Stimulated activated naive CD8-positive, alpha-beta T cell treated with anti-CD3 and anti-CD28 coated beads, Interleukin-15, Interleukin-2, amounts not matched to agents 100 U/mL and 50 U/mL, for 24 hours (primary cell): Measurements from ENCODE around the gene HOXC11.

Experiments used
- ATAC-seq: fragments of 150-1000 bp; cut with Tn5 transposase; one replicate; pipeline ENCODE4 v1.10.0; 2021
- DNase-seq: peaks from one replicate; pipeline ENCODE4 v3.0.0; 2021

The HOXC11 gene

DNA sequence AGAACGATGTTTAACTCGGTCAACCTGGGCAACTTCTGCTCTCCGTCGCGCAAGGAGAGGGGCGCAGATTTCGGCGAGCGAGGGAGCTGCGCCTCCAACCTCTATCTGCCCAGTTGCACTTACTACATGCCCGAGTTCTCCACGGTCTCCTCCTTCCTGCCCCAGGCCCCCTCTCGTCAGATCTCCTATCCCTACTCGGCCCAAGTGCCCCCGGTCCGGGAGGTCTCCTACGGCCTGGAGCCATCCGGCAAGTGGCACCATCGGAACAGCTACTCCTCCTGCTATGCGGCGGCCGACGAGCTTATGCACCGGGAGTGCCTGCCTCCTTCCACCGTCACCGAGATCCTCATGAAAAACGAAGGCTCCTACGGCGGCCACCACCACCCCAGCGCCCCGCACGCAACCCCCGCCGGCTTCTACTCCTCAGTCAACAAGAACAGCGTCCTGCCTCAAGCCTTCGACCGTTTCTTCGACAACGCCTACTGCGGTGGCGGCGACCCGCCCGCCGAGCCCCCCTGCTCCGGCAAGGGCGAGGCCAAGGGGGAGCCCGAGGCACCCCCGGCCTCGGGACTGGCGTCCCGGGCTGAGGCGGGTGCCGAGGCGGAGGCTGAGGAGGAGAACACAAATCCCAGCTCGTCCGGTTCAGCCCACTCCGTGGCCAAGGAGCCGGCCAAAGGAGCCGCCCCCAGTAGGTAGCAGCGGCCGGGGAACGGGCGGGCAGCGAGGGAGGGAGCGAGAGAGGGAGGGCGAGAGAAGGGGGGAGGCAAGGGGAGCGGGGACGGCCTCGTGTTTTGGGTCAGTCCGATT is 513 bp downstream of the HOXC11 start:
- DNase-seq (no peak), ATAC-seq (no peak)

- DNase-seq: no peak
- no peak for ATAC-seq
Observed at GRCh38 chr12:53974084-53975063, 1.4 kb downstream of the HOXC11 start, which contains the start of gene HOTAIR. Gene HOTAIR (minus strand): TSS chr12:53974954.

GRCh38 chr12:53975064-53975471 is 2.1 kb downstream of the HOXC11 start:
- ATAC-seq: no peak

DNA sequence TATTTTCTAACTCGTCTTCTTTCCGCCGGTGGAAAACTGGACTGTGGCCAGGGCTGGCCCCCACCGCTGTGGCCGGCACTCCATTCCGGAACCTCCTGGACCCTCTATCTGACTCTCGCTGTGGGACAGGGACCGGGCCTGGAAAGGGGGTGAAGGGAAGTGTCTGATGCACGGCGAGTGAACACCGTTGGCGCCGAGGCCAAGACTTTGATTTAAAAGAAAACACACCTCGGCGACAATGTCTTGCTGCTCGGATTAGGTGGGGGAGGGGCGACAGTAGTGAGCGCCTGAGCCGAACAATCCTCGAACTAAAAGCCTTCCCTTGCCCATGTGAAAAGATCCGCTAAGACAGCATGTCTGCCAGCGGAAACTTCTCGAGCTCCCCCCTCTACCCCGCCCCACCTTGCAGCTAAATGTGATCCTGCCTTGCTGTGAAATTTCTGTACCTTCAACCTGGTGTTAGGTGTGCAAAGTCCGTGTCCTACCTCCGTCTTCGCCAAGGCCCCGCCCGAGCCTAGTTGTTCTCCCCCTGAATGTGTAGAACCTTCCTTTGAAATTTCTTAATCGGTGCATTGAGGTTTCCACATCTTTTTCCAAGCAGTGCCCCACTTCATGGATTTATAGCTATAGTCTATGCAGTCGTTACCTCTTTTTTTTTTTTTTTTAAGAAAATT is 2.7 kb downstream of the HOXC11 start:
- no peak for DNase-seq
- no peak for ATAC-seq

More at GRCh38 chr12:53975064-53975471, 2.1 kb downstream of the HOXC11 start:
- DNase-seq: no peak

DNA sequence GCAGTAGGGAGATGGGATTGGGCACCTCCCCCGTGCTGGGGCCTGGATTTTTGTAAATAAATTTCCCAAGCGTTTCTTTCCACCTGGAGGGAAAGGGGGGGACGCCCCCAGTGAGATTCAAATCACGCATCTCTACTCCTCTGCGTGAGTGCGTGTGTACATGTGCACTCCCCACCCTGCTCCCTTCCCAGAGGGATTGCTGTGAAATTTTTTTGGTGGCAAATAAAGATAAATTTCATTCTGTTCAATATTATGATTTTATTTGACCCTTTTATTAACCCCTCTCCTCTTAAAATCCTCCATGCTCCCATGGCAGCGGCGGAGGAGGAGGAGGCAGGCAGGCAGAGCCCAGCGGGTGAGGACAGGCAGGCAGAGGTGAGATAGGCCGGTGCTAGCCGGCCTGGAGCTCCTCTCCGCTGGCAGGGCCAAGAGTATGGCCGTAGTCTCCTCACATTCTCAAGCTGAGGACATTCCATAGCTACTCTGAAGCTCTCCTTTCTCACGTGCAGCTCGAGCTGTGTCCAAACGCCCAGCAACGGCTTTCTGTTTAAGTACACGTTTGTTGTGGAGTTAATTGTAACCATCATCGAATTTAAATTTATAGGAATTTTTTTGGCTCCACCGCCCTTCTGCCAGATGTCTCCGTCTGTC is 3.4 kb downstream of the HOXC11 start:
- DNase-seq (no peak), ATAC-seq (no peak)

GRCh38 chr12:53976823-53977595 is 4.1 kb downstream of the HOXC11 start:
- DNase-seq (no peak), ATAC-seq (no peak)

- no peak for DNase-seq
- no peak for ATAC-seq
Observed at GRCh38 chr12:53977596-53978445, 4.9 kb downstream of the HOXC11 start.

DNA sequence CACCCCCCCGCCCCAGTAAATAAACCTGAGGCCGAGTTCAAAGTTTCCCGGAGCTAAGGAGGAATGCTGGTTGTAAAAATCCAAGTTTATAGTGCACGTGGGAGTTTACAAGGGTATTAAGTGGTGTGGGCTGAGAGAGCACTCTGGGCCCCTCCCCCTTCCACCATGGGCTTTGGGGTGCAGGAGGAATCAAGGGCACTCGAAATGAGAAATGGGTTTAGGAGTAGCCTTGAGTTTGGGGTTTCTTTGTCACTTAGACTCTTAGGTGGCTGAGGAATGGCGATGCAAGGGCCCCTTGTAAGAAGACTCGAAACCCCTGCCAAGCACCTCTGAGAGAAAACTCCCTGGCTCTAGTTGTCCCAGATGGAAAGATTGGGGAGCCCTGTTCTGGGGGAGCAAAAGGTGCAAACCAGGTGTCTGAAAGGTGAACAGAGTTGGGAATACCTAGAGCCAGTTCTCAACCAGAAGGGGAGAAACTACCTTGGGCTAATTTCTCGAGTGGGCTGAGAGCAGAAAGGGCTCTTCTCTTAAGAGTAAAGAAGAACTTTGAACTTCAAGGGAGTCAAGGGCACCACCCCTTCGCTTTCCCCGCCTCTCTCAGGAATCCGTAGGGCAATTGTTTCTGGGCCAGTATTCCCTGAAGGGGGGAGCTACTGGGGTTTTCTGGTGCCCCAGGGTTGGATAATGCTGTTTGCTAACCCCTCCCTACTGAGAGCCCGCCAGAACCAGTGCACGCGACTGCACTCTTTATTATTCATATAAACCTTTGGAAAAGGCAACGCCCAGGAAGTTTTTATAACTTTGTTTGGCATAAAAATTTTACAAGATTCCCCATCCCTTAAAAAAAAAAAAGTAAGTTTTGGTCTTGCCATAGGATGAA is 5.8 kb downstream of the HOXC11 start:
- no peak for DNase-seq

GRCh38 chr12:53980104-53980801 is 7.3 kb downstream of the HOXC11 start:
- DNase-seq: no peak
- no peak for ATAC-seq

More for the DNA sequence above, 5.8 kb downstream of the HOXC11 start:
- ATAC-seq: no peak

DNA sequence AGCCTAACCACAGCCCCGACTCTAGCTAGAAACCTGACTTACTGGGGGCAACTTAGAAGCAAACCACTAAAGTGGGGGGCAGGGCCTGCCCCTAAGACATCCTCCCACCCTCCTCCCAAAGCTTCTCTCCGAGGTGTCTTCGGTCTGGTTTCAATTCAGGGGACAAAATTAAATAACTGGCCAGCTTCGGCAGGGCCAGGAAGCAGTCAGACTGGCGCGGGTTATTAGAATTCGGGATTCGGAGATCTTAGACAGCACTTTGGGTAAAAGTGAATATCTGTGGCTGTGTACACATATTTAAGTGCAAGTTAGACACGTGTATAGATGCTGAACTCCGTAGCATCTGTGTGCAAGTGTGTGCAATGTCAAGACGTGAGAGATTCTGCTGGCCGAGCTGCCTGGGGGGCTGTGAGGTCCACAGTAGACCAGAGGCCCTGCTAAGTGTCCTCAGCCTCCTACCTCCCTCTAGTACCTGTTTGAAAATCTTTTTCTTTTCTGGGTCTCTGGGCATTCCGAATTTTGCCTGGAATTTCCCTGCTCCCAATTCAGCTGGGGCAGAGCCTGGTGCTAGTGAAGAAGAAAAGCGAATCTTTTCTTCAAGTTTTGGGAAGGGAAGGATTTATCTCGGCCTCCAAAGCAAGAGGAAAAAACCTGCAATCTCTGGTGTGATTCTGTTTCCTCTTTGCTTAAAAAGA is 8.0 kb downstream of the HOXC11 start:
- no peak for DNase-seq
- ATAC-seq: no peak

DNA sequence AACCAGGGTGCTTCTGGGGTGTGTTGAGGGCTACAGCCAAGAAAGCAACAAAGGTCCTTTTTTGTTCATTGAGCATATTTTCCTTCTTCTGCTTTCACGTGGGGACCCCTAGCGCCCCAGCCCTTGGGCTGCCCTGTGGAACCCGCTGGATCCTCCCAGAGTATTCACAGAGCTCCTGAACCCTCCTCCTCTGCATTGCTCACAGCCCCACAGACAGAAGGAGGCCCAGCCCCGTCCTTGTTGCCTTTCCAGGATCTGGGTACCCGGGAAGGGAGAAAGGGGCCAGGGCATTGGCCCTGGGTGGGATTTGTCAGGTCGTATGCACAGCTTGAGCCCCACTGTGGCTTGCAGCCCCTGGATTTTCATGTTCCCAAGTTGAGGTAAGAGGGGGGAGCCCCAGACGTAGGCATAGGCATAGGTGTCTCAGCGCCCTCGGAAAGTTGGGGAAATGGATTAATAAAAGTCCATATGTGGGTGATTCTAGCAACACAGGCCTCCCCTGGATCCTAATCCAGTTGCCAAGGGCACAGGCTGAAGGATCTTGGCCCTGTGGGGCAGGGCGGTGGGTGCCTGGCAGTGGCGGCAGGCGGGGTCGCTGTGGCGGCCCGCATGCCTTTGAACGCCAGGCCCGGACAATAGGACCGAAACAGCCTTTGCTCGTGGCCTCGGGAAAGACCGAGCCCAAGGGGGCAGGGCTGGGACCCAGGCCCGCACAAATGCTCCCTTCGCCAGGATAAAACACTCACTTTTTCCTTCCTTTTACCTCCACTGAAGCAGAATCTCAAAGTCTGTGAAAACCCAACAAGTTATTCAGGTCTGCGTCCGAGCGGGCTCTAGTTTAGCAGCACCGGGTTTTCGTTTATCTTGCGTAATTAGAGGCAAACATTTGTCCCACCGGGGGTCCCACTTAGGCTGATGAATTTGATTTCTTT is 9.0 kb downstream of the HOXC11 start:
- no peak for ATAC-seq
- no peak for DNase-seq

GRCh38 chr12:53982648-53983567 is 10.0 kb downstream of the HOXC11 start:
- no peak for ATAC-seq

DNA sequence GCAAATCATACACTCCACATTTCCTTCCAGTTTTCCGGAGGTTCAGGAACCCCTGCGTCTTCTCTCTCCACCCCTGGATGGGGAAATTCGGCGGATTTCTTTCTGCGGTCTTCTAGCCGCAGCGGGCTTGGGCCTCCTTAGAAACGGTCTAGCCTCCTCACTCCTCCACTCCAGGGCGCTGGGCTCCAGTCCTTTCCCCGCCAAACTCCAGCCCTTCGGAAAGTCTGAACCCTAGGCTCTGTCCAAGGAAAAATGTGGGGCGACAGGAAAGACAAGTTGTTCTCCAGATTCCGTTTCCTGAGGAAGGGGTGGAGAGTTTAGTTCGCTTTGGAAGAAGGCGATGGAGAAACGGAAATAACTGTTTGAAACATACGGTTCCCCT is 10.6 kb downstream of the HOXC11 start:
- DNase-seq (no peak), ATAC-seq (no peak)

More at GRCh38 chr12:53982648-53983567, 10.0 kb downstream of the HOXC11 start:
- DNase-seq: no peak

DNA sequence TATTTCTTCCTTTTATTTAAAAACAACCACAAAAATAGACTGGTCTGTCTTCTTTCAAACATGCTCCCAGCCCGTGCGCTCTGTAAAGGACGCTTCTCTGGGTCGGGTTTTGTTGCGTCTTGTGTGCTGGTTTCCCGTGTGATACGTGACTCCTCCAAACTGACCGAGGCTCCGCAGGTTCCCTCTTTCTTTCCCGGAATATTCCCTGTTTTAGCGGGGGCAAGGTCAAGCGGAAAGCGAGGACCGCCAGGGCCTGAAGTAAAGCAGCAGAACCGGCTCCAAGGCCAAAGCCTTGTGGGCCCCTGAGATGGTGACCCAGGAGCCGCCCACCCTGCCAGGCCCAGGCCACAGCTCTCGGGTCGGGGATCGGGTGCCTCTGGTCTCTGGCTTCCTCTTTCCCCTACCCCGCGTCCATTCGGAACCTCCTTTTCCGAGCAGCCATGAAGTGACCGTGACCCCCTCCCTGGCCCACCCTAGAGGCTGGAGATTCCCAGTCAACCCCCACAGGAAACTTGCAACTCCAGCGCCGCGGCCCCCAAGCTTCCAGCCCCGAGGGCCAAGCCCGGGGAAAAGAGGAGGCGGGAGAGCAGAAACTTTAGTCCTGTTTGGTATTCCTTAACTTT is 11.1 kb downstream of the HOXC11 start:
- no peak for DNase-seq
- no peak for ATAC-seq
